GM23338 (cell line): Measurements from ENCODE around the gene UGT1A7. TPM values are rescaled to one million over a fixed set of nuclear protein-coding genes. Genes with fewer than 3 reads are reported as not detected.

ENCODE experiments used
- ATAC-seq: fragments of 200-7000 bp; cut with Tn5 transposase; 3 replicates; pipeline ENCODE4 v1.9.1; 2020
- DNase-seq: peaks from one replicate; pipeline ENCODE4 v3.0.0-alpha.2; 2015; ENCODE audit warnings: low spot score
- H2AFZ ChIP-seq: fragments of 200-600 bp; sonication (generic); 2 replicates; pipeline ENCODE4 v1.8.0; 2016; ENCODE audit warnings: antibody characterized with exemption, mild to moderate bottlenecking, moderate library complexity
- H3F3A ChIP-seq: fragments of 200-600 bp; sonication (generic); replicated peaks from 2 replicates; pipeline ENCODE4 v1.8.0; 2017; ENCODE audit warnings: antibody characterized with exemption, mixed run types, low read depth
- H3K27ac ChIP-seq: fragments of 200-600 bp; sonication (generic); 2 replicates; pipeline ENCODE4 v1.6.1; 2016; ENCODE audit warnings: low read depth
- H3K27me3 ChIP-seq: fragments of 200-600 bp; sonication (generic); 2 replicates; pipeline ENCODE4 v1.8.0; 2016; ENCODE audit warnings: mild to moderate bottlenecking, mixed run types, moderate library complexity; ENCODE audit not compliant: insufficient read depth
- H3K36me3 ChIP-seq: fragments of 200-600 bp; sonication (generic); 2 replicates; pipeline ENCODE4 v1.8.0; 2016; ENCODE audit warnings: mild to moderate bottlenecking; ENCODE audit not compliant: insufficient read depth
- H3K4me1 ChIP-seq: fragments of 200-600 bp; sonication (generic); 2 replicates; pipeline ENCODE4 v1.8.0; 2016; ENCODE audit warnings: mild to moderate bottlenecking, moderate library complexity; ENCODE audit not compliant: insufficient read depth
- H3K4me2 ChIP-seq: fragments of 200-600 bp; sonication (generic); 2 replicates; pipeline ENCODE4 v1.7.1; 2017; ENCODE audit warnings: mixed run types
- H3K4me3 ChIP-seq: fragments of 200-600 bp; sonication (generic); 2 replicates; pipeline ENCODE4 v1.6.1; 2016; ENCODE audit warnings: mixed run types
- H3K79me2 ChIP-seq: fragments of 200-600 bp; sonication (generic); replicated peaks from 2 replicates; pipeline ENCODE4 v1.8.0; 2017; ENCODE audit warnings: mild to moderate bottlenecking; ENCODE audit not compliant: insufficient read depth
- H3K9me2 ChIP-seq: fragments of 200-600 bp; sonication (generic); 2 replicates; pipeline ENCODE4 v1.8.0; 2017; ENCODE audit not compliant: insufficient read depth
- H4K20me1 ChIP-seq: fragments of 200-600 bp; sonication (generic); replicated peaks from 2 replicates; pipeline ENCODE4 v1.8.0; 2017; ENCODE audit warnings: mild to moderate bottlenecking; ENCODE audit not compliant: insufficient read depth
- H3K27ac Mint-ChIP-seq: 2 replicates; pipeline ENCODE4 v1.8.0; 2020; ENCODE audit warnings: inconsistent platforms, mild to moderate bottlenecking, moderate library complexity, mixed read lengths
- H3K27me3 Mint-ChIP-seq: 3 replicates; pipeline ENCODE4 v1.8.0; 2022; ENCODE audit warnings: low read depth, mild to moderate bottlenecking, moderate library complexity, mixed read lengths, inconsistent platforms; ENCODE audit not compliant: insufficient read depth, poor library complexity
- H3K36me3 Mint-ChIP-seq: 3 replicates; pipeline ENCODE4 v1.8.0; 2021; ENCODE audit warnings: low read depth, mild to moderate bottlenecking, inconsistent platforms, moderate library complexity, mixed read lengths
- H3K4me1 Mint-ChIP-seq: 3 replicates; pipeline ENCODE4 v1.8.0; 2020; ENCODE audit warnings: mild to moderate bottlenecking, inconsistent platforms, mixed read lengths
- H3K4me3 Mint-ChIP-seq: 3 replicates; pipeline ENCODE4 v1.8.0; 2021; ENCODE audit warnings: moderate library complexity, mild to moderate bottlenecking, inconsistent platforms, mixed read lengths
- H3K9me3 Mint-ChIP-seq: 3 replicates; pipeline ENCODE4 v1.8.0; 2020; ENCODE audit warnings: moderate library complexity, mild to moderate bottlenecking, inconsistent platforms, mixed read lengths
- CREB1 ChIP-seq: fragments of 250-450 bp; sonication (Bioruptor Pico); IDR thresholded peaks from 2 replicates; pipeline ENCODE4 v1.5.0; 2020; ENCODE audit warnings: low read depth, mild to moderate bottlenecking, moderate library complexity
- CTCF ChIP-seq, 2 experiments: fragments of 200-600 bp in 1 of 2; sonication (generic) in 1 of 2; conservative IDR thresholded peaks; 2 replicates each; pipeline versions ENCODE4 v1.5.1 to v1.6.1; 2016 to 2017; ENCODE audit warnings: antibody characterized with exemption in 2 of 2, low read depth in 2 of 2, mild to moderate bottlenecking in 2 of 2, moderate library complexity in 1 of 2
- ETS1 ChIP-seq: IDR thresholded peaks from 2 replicates; pipeline ENCODE4 v1.6.1; 2016; ENCODE audit warnings: antibody characterized with exemption
- EZH2phosphoT487 ChIP-seq: fragments of 200-600 bp; sonication (generic); IDR thresholded peaks from one replicate; pipeline ENCODE4 v1.8.1; 2018; ENCODE audit warnings: antibody characterized with exemption; ENCODE audit not compliant: unreplicated experiment
- REST ChIP-seq: IDR thresholded peaks from one replicate; pipeline ENCODE4 v1.6.1; 2018; ENCODE audit warnings: antibody characterized with exemption; ENCODE audit not compliant: unreplicated experiment
- STAT1 ChIP-seq: IDR thresholded peaks from one replicate; pipeline ENCODE4 v1.6.1; 2016; ENCODE audit warnings: antibody characterized with exemption; ENCODE audit not compliant: unreplicated experiment
- ZNF114 ChIP-seq: fragments of 250-450 bp; sonication (Bioruptor Pico); IDR thresholded peaks from 2 replicates; pipeline ENCODE4 v1.5.0; 2020; ENCODE audit warnings: mild to moderate bottlenecking, moderate library complexity
- ZNF331 ChIP-seq: fragments of 250-450 bp; sonication (Bioruptor Pico); IDR thresholded peaks from 2 replicates; pipeline ENCODE4 v1.5.0; 2020; ENCODE audit warnings: low read depth, mild to moderate bottlenecking, moderate library complexity
- ZNF462 ChIP-seq: fragments of 250-450 bp; sonication (Bioruptor Pico); IDR thresholded peaks from 2 replicates; pipeline ENCODE4 v1.5.0; 2020; ENCODE audit warnings: mild to moderate bottlenecking, moderate library complexity
- polyA plus RNA-seq: library from polyadenylated mRNA; unstranded; fragments of >200 nt; fragmentation: Nextera tagmentation; extraction: Ambion mirVana; gene quantifications from 2 replicates; pipeline ENCODE4 v1.2.1, GENCODE V29; 2016
- total RNA-seq: library from RNA; depleted of rRNA; stranded (reverse); fragments of >200 nt; shearing (Covaris generic); gene quantifications from 2 replicates; pipeline ENCODE4 v1.2.3, GENCODE V29; 2014

UGT1A7 gene
- total and polyA plus RNA-seq, 2 experiments from 2014 or later = not detected

GRCh38 chr2:233680361-233681045 lies 1.2 kb upstream of the UGT1A7 start (continued):
- TF ChIP-seq REST = no peak
- no peak for TF ChIP-seq EZH2phosphoT487
- no peak for TF ChIP-seq ZNF331 (CRISPR knock-in tag)
- no peak for TF ChIP-seq STAT1
- TF ChIP-seq ETS1 = no peak
- no peak for TF ChIP-seq ZNF114 (CRISPR knock-in tag)
- TF ChIP-seq CREB1 (CRISPR knock-in tag) = no peak

- Histone ChIP-seq H3K79me2 (no peaks in the 10 kb centered on the region), H4K20me1 (no peaks in the 10 kb centered on the region; the same call in 1 of the 2 replicates), H2AFZ (no peak overlapping the region), H3K9me2 (no peaks in the 10 kb centered on the region), H3F3A (no peaks in the 10 kb centered on the region), H3K4me3 (no peak overlapping the region), H3K27ac (no peak overlapping the region), H3K4me1 (no peaks in the 10 kb centered on the region), H3K36me3 (no peaks in the 10 kb centered on the region), H3K4me2 (no peak overlapping the region), H3K27me3 (no peaks in the 10 kb centered on the region)
- Mint-ChIP-seq H3K27ac (no peak overlapping the region), H3K4me3 (no peak overlapping the region), H3K4me1 (peaks cover 7% of the 10 kb centered on the region; the same call in 1 of the 3 replicates), H3K36me3 (no peaks in the 10 kb centered on the region; the same call in 2 of the 3 replicates), H3K27me3 (peaks cover 4% of the 10 kb centered on the region), H3K9me3 (no peaks in the 10 kb centered on the region)
- ATAC-seq (no peak), DNase-seq (no peak)
- TF ChIP-seq ETS1 = no peak
- TF ChIP-seq ZNF462 = no peak
- TF ChIP-seq CTCF (conservative IDR thresholded peaks at IDR 0.05; ENCODE audit: low read depth in 2 of 2) = no peak
Observed at GRCh38 chr2:233684640-233685039, 2.9 kb downstream of the UGT1A7 start.
